ENCODE data around the gene KRTCAP2. TPM values are rescaled to one million over a fixed set of nuclear protein-coding genes. Genes with fewer than 3 reads are reported as not detected.
"Not testable (repeated sequence)": the region's sequence is repeated elsewhere in the genome, so short reads cannot be mapped to it uniquely, and the experiment has no call there.

The KRTCAP2 gene
- total RNA-seq, 2 donors from 2014 or later, result 111 to 236 TPM

GRCh38 chr1:155196893-155197638 is 24.0 kb upstream of the KRTCAP2 start:
- H3K9me3 ChIP-seq, result no peaks in the 10 kb centered on the region
- H3K27ac ChIP-seq, result no peak overlapping the region
- H3K4me1 ChIP-seq (replicated peaks), result peaks cover 19% of the 10 kb centered on the region
- H3K36me3 ChIP-seq, result no peaks in the 10 kb centered on the region
- 90% methylated on average over 20 of the region's 20 CpGs for WGBS
- H3K27me3 ChIP-seq (replicated peaks; ENCODE audit: insufficient read depth), result no peaks in the 10 kb centered on the region
- intact Hi-C loops (cut with DNase I), result no loop called here
- DNase-seq (ENCODE audit: low spot score), result no peak
- TF ChIP-seq POLR2A (IDR thresholded peaks at IDR 0.05), result no peak
- no peak for TF ChIP-seq POLR2AphosphoS5 (IDR thresholded peaks at IDR 0.05)
- no peak for TF ChIP-seq CTCF (IDR thresholded peaks at IDR 0.05)
- H3K4me3 ChIP-seq, result no peak overlapping the region

- TF ChIP-seq POLR2AphosphoS5 (IDR thresholded peaks at IDR 0.05) (no peak), POLR2A (IDR thresholded peaks at IDR 0.05) (no peak)
- intact Hi-C loops (cut with DNase I), result no loop called here
- 76% methylated on average over 6 of the region's 6 CpGs for WGBS
Observed at GRCh38 chr1:155196103-155196892, 23.2 kb upstream of the KRTCAP2 start.

GRCh38 chr1:155195201-155196102 is 22.3 kb upstream of the KRTCAP2 start:
- DNase-seq (ENCODE audit: low spot score), result no peak
- TF ChIP-seq POLR2A (IDR thresholded peaks at IDR 0.05), result no peak
- no peak for TF ChIP-seq POLR2AphosphoS5 (IDR thresholded peaks at IDR 0.05)
- TF ChIP-seq CTCF (IDR thresholded peaks at IDR 0.05), result no peak
- Histone ChIP-seq H3K9me3 (no peaks in the 10 kb centered on the region), H3K4me1 (replicated peaks) (peaks cover 19% of the 10 kb centered on the region), H3K36me3 (no peaks in the 10 kb centered on the region), H3K4me3 (peak overlapping the region; percentile 29 to 40), H3K27ac (peak overlapping the region; percentile 43 to 82), H3K27me3 (replicated peaks; ENCODE audit: insufficient read depth) (no peaks in the 10 kb centered on the region)
- 19% methylated on average over 26 of the region's 27 CpGs for WGBS
- intact Hi-C loops (cut with DNase I), result no loop called here

More at GRCh38 chr1:155196103-155196892, 23.2 kb upstream of the KRTCAP2 start:
- Histone ChIP-seq H3K4me3 (no peak overlapping the region), H3K36me3 (no peaks in the 10 kb centered on the region), H3K4me1 (replicated peaks) (peaks cover 19% of the 10 kb centered on the region), H3K27ac (no peak overlapping the region), H3K9me3 (no peaks in the 10 kb centered on the region), H3K27me3 (replicated peaks; ENCODE audit: insufficient read depth) (no peaks in the 10 kb centered on the region)
- DNase-seq (ENCODE audit: low spot score), result no peak

GRCh38 chr1:155193991-155194240 is 20.8 kb upstream of the KRTCAP2 start:
- Histone ChIP-seq H3K4me3 (peak overlapping the region; percentile 29 to 40), H3K4me1 (replicated peaks) (peaks cover 19% of the 10 kb centered on the region), H3K27ac (peak overlapping the region; percentile 73 to 82)
- DNase-seq (ENCODE audit: low spot score); intact Hi-C loops (cut with DNase I); H3K9me3 ChIP-seq; H3K36me3 ChIP-seq; H3K27me3 ChIP-seq (replicated peaks; ENCODE audit: insufficient read depth): not testable (repeated sequence)
- WGBS, result 3% methylated on average over 16 of the region's 16 CpGs

- peak; percentile 75 for DNase-seq (ENCODE audit: low spot score)
- H3K4me3 ChIP-seq, result peak overlapping the region; percentile 29 to 40
- H3K27ac ChIP-seq, result peak overlapping the region; percentile 73 to 82
- 1% methylated on average over 38 of the region's 38 CpGs for WGBS
- intact Hi-C loops (cut with DNase I), result no loop called here
- H3K36me3 ChIP-seq, result no peaks in the 10 kb centered on the region
- H3K9me3 ChIP-seq, result no peaks in the 10 kb centered on the region
- TF ChIP-seq CTCF (IDR thresholded peaks at IDR 0.05) (peak; percentile 87 to 99 (median 92)), POLR2A (IDR thresholded peaks at IDR 0.05) (peak; percentile 64), POLR2AphosphoS5 (IDR thresholded peaks at IDR 0.05) (no peak)
- H3K4me1 ChIP-seq (replicated peaks), result peaks cover 19% of the 10 kb centered on the region
- no peaks in the 10 kb centered on the region for H3K27me3 ChIP-seq (replicated peaks; ENCODE audit: insufficient read depth)
Observed at GRCh38 chr1:155193275-155193990, 20.3 kb upstream of the KRTCAP2 start.

Data from prostate gland (tissue), 2 donors.